Non-pigmented ciliary epithelial cell (primary cell): ENCODE data around the gene PREX1.
A peak's percentile ranks its signal among the peaks of the same experiment; 100 is the strongest.

Source experiments
- DNase-seq: peaks from one replicate; pipeline ENCODE4 v3.0.0-alpha.2; 2010; ENCODE audit warnings: low read depth

PREX1 gene

GRCh38 chr20:48698507-48699267 lies 129.1 kb downstream of the PREX1 start:
- no peak for DNase-seq

DNA sequence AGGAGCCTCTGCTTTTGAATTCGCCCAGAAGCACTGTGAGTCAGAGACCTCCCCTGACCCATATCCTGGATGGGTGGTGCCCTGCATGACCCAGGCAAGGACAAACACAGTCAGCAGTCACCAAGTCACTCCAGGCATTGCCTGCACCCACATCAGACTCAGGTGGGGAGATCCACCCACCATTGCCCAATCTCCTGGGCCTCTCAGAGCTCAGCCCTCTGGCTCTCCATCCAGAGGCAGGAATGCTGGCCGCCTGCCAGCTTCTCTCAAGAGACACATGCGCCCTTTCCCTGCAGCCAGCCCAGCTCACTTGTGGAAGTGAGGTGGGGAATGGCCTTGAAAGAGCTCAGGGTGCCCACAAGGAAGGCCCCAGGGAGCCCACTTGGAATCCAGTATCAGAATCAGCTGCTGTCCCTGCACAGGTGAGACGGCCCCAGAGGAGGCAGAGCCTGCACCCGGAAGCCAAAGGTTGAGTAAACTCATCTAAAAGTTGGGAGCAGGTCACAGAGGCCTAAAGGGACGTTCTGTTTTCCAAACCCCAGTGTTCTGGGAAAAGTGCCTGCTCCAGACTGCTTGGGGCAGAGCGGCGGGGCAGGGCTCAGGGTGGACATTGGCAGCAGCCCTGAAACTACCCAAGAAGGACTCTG lies 129.8 kb downstream of the PREX1 start:
- DNase-seq, result no peak

DNA sequence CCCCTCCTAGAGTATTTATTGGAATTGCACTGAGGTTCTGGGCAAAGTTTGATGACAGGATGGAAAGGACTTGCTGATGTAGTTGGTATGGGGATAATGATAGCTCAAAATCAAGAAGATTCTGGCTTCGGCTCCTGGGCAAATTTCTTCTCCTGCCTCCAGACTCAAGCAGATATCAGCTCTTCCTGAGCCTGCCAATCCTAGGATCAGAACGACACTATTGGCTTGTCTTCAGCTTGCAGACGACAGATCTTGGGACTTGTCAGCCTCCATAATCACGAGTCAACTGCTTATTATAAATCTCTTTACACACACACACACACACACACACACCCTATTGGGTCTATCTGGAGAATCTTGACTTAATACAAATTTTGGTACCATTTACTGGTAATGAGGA lies 131.1 kb downstream of the PREX1 start:
- no peak for DNase-seq

DNA sequence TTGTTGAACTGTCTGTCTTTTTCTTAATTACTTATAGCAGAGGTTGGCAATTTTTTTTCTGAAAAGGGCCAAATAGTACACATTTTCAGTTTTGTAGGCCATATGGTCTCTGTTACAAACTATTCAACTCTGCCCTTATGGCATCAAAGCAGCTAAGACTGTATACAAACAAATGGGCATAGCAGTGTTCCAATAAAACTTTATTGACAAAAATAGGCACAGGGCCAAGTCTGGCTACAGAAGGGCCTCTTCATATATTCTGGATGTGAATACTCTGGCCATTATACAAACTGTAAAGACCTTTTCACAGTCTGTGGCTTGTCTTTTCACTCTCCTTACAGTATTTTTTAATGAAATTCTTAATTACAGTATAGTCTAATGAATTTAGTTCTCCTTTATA lies 132.1 kb downstream of the PREX1 start:
- no peak for DNase-seq

GRCh38 chr20:48695255-48695654 lies 132.5 kb downstream of the PREX1 start:
- DNase-seq, result no peak

- no peak for DNase-seq
These were observed 133.4 kb downstream of the PREX1 start for GRCh38 chr20:48694381-48694865.

GRCh38 chr20:48691523-48691922 lies 136.3 kb downstream of the PREX1 start:
- DNase-seq, result no peak

- DNase-seq, result no peak
These were observed 136.9 kb downstream of the PREX1 start for GRCh38 chr20:48690888-48691287.

DNA sequence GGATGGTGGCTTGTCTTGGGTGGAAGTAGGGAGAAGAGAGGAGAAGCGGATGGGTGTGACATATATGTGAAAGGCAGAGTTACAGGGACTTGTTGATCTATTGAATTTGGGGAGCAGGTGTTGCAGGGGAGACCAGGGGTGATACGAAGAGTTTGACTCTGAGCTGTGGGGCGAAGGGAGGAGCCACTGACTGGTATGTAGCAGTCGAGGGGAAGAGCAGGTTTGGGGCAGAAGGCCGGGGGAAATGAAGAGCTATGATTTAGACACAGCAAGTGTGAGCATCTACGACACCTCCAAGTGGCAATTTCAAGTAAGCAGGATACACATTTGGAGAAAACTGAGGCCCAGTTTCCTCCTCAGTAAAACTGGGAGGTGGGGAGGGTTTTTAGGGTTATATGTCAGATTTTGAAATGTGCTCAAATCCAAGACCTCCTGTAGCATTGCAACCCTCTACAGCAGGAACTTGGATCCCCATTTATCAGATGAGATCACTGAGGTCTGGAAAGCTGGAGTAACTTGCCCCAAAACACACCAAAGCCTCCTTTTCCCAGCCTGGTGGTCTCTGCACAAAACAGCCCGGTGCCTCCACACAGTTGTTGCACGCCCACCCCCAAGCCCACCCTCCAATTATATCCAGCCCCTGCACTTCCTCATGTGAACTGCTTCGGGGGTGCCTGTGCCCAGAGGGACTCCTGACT lies 137.8 kb downstream of the PREX1 start:
- no peak for DNase-seq

DNA sequence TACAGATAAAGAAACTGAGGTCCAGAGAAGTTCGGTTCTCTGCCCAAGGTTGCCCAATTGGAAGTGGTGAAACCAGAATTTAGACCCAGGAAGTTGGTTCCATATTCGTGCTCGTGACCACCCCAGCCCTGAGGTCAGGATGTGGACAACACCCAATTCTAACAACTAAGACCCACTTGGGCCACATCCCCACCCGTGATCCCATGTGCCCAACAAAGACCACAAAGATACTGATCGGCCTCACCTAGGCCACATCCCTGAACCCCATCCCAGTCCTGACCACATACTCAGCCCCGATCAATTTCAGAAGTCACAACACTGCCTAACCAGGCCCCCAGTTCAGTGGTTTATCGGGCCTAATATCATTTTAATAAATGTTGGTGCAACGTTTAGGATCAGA lies 138.4 kb downstream of the PREX1 start:
- no peak for DNase-seq

DNA sequence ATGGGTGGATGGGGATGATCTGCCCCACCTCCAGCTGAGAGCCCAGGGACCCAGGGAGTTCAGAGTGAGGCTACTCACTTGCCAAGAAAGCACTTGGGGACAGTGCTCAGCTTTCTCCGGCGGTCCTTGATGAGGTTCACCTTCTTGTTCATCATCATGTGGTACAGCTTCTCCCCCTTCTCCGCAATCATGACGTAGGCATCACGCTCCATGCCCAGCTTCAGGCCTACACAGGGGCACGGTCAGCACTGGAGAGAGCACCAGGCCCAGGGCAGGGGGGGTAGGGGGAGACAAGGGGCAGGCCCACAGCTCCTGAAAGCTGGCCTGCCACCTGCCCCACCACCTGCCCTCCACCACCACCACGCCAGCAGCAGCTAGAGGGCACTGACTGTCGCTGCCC lies 139.2 kb downstream of the PREX1 start:
- DNase-seq, result no peak

- DNase-seq, result no peak
These were observed 140.5 kb downstream of the PREX1 start for GRCh38 chr20:48687117-48687800.

- DNase-seq, result no peak
These were observed 141.3 kb downstream of the PREX1 start for GRCh38 chr20:48686238-48687116.

DNA sequence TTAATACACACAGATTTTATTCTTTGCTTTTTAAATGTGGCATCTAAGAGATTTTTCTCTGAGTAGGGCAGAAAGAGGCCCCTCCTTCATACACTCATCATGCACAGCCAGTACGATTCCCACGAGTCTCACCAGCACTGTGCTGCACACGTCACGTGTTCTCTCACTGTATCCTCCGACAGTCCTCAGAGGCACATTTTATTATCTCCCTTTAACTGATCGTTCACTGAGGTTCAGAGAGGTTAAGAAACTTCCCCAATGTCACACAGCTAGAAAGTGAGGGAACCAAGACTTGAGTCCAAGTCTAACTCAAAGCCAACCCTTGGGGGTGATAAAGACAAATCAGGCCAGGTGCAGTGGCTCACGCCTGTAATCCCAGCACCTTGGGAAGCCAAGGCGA lies 142.5 kb downstream of the PREX1 start:
- DNase-seq, result no peak

GRCh38 chr20:48684501-48685041 lies 143.2 kb downstream of the PREX1 start:
- no peak for DNase-seq

DNA sequence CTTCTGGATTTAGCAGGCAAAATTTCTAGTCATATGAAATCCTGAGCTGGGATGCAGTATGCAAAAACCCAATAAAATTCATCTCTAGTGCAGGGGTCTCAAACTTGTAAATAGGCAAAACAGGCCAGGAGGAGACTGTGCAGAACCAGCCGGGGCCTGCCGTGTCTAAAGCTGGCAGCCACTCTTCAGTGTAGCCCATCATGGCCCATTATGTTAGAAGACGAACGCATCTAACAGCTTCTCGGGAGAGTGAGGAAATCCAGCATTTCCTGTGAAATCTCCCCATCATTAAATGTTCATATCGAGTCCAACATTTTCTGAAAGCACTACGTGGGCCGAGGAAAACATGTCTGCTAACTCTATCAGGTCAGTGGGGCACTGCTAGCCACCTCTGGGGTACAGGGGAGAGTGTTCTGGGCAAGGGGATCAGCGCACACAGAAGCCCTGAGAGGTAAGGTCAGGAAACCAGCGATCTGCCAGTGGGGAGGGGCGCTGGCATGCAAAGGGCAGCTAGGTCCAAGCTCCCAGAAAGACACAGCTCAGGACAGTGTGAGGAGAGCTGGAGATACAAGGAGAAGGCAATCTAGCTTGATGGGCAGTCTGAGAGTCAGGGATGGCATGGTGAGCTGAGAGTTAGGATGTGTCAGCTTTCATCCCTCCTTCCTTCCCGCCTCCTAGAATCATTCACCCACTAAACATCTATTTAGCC lies 144.2 kb downstream of the PREX1 start:
- no peak for DNase-seq

- peak; percentile 81 for DNase-seq
These were observed 145.1 kb downstream of the PREX1 start for GRCh38 chr20:48682529-48683363.

GRCh38 chr20:48681873-48682426 lies 145.8 kb downstream of the PREX1 start:
- no peak for DNase-seq

GRCh38 chr20:48681201-48681872 lies 146.5 kb downstream of the PREX1 start:
- DNase-seq, result no peak
